GM19463 (cell line): ENCODE data around the gene ZNF616.
"Not testable (repeated sequence)": the region's sequence is repeated elsewhere in the genome, so short reads cannot be mapped to it uniquely, and the experiment has no call there.

ENCODE experiments used
- ATAC-seq: cut with Tn5 transposase; IDR thresholded peaks from one replicate; pipeline ENCODE4 v1.9.1; 2021; ENCODE audit warnings: mild to moderate bottlenecking, moderate library complexity; ENCODE audit not compliant: unreplicated experiment

ZNF616 gene

GRCh38 chr19:52112624-52113023 lies 27.1 kb downstream of the ZNF616 start:
- no peak for ATAC-seq

GRCh38 chr19:52110780-52111179 lies 29.0 kb downstream of the ZNF616 start:
- ATAC-seq, result no peak

GRCh38 chr19:52102782-52103181 lies 37.0 kb downstream of the ZNF616 start:
- no peak for ATAC-seq

- ATAC-seq, result no peak
Measured at GRCh38 chr19:52101866-52102562, 37.7 kb downstream of the ZNF616 start.

GRCh38 chr19:52099497-52100138 lies 40.1 kb downstream of the ZNF616 start:
- no peak for ATAC-seq

GRCh38 chr19:52096416-52096815 lies 43.3 kb downstream of the ZNF616 start:
- not testable (repeated sequence) for ATAC-seq

- peak; percentile 93 for ATAC-seq
Measured at GRCh38 chr19:52095172-52096014, 44.3 kb downstream of the ZNF616 start, which contains the start of gene ZNF841. ZNF841 (minus strand) TSS chr19:52095765; CDS start chr19:52084801, 10,964 bp downstream.

- no peak for ATAC-seq
Measured at GRCh38 chr19:52094526-52095130, 45.1 kb downstream of the ZNF616 start.

- no peak for ATAC-seq
Measured at GRCh38 chr19:52086481-52086880, 53.3 kb downstream of the ZNF616 start.

- no peak for ATAC-seq
Measured at GRCh38 chr19:52070496-52070895, 69.2 kb downstream of the ZNF616 start.

GRCh38 chr19:52069653-52070052 lies 70.1 kb downstream of the ZNF616 start:
- no peak for ATAC-seq

GRCh38 chr19:52066258-52066863 lies 73.4 kb downstream of the ZNF616 start:
- no peak for ATAC-seq

- no peak for ATAC-seq
Measured at GRCh38 chr19:52065399-52065798, 74.3 kb downstream of the ZNF616 start.
